ENCODE measurements around the gene C1orf216. TPM values are rescaled to one million over a fixed set of nuclear protein-coding genes. Genes with fewer than 3 reads are reported as not detected.

The C1orf216 gene
- total and polyA plus RNA-seq, 10 donors = 2.7 to 12.6 (median 9.0) TPM

GRCh38 chr1:35683012-35683411 is 35.7 kb downstream of the C1orf216 start:
- Histone ChIP-seq H3K36me3 (no peaks in the 10 kb centered on the region), H3K27ac (no peak overlapping the region), H3K4me1 (no peaks in the 10 kb centered on the region), H3K9me3 (no peaks in the 10 kb centered on the region), H3K4me3 (no peak overlapping the region), H3K27me3 (replicated peaks in 1 of 7) (peaks cover 0 to 28% (median 0%) of the 10 kb centered on the region in 7 donors)
- 58 to 77% (median 65%) methylated on average over 5 of the region's 5 CpGs for WGBS, 5 donors
- DNase-seq = no peak
- TF ChIP-seq, protein P1, sequence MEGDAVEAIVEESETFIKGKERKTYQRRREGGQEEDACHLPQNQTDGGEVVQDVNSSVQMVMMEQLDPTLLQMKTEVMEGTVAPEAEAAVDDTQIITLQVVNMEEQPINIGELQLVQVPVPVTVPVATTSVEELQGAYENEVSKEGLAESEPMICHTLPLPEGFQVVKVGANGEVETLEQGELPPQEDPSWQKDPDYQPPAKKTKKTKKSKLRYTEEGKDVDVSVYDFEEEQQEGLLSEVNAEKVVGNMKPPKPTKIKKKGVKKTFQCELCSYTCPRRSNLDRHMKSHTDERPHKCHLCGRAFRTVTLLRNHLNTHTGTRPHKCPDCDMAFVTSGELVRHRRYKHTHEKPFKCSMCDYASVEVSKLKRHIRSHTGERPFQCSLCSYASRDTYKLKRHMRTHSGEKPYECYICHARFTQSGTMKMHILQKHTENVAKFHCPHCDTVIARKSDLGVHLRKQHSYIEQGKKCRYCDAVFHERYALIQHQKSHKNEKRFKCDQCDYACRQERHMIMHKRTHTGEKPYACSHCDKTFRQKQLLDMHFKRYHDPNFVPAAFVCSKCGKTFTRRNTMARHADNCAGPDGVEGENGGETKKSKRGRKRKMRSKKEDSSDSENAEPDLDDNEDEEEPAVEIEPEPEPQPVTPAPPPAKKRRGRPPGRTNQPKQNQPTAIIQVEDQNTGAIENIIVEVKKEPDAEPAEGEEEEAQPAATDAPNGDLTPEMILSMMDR (IDR thresholded peaks at IDR 0.05 in 8 of 11, conservative IDR thresholded peaks at IDR 0.05 in 3 of 11) = no peak
- no peak for TF ChIP-seq POLR2A (IDR thresholded peaks at IDR 0.05)
- intact Hi-C loops (cut with DNase I; ENCODE audit: low total_unique reads) = no loop called here

DNA sequence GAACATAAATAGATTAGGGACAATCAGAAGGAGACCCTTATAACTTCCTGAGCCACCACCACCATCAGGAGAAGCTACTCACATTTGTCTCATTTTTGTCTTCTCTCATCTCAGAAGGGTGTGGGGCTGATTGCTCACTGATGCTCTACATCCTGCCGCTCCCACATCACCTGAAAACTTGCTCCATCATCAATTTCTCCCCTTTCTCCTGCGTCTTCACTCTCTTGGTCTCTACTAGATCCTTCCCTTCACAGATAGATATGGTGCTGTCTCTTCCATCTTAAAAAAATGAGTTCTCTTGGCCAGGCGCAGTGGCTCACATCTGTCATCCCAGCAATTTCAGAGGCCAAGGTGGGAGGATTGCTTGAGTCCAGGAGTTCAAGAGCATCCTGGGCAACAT is 38.4 kb downstream of the C1orf216 start:
- no peak overlapping the region for H3K27ac ChIP-seq
- no peak for DNase-seq
- peaks cover 0 to 9% (median 0%) of the 10 kb centered on the region in 7 donors for H3K27me3 ChIP-seq (replicated peaks in 1 of 7)
- WGBS, 5 donors = 79 to 90% (median 87%) methylated on average over 3 of the region's 3 CpGs
- no peaks in the 10 kb centered on the region for H3K4me1 ChIP-seq
- intact Hi-C loops (cut with DNase I; ENCODE audit: low total_unique reads) = no loop called here
- H3K9me3 ChIP-seq = no peaks in the 10 kb centered on the region
- H3K36me3 ChIP-seq = no peaks in the 10 kb centered on the region
- no peak overlapping the region for H3K4me3 ChIP-seq
- TF ChIP-seq POLR2AphosphoS5 (IDR thresholded peaks at IDR 0.05) = no peak
- TF ChIP-seq, protein P1 (IDR thresholded peaks at IDR 0.05 in 8 of 11, conservative IDR thresholded peaks at IDR 0.05 in 3 of 11) = no peak
- TF ChIP-seq POLR2A (IDR thresholded peaks at IDR 0.05) = no peak

GRCh38 chr1:35675773-35676172 is 42.9 kb downstream of the C1orf216 start:
- peaks cover 0 to 25% (median 0%) of the 10 kb centered on the region in 7 donors for H3K27me3 ChIP-seq (replicated peaks in 1 of 7)
- no peak for DNase-seq
- intact Hi-C loops (cut with DNase I; ENCODE audit: low total_unique reads) = no loop called here
- 72 to 95% (median 82%) methylated on average over 1 of the region's 1 CpG for WGBS, 5 donors
- TF ChIP-seq POLR2AphosphoS5 (IDR thresholded peaks at IDR 0.05) = no peak
- TF ChIP-seq, protein P1 (IDR thresholded peaks at IDR 0.05 in 8 of 11, conservative IDR thresholded peaks at IDR 0.05 in 3 of 11) = no peak
- no peak for TF ChIP-seq POLR2A (IDR thresholded peaks at IDR 0.05)
- no peaks in the 10 kb centered on the region for H3K36me3 ChIP-seq
- no peaks in the 10 kb centered on the region for H3K4me1 ChIP-seq
- no peaks in the 10 kb centered on the region for H3K9me3 ChIP-seq
- H3K27ac ChIP-seq = no peak overlapping the region
- H3K4me3 ChIP-seq = no peak overlapping the region

- peaks cover 0 to 25% (median 0%) of the 10 kb centered on the region in 7 donors for H3K27me3 ChIP-seq (replicated peaks in 1 of 7)
- no peak overlapping the region for H3K4me3 ChIP-seq
- TF ChIP-seq POLR2AphosphoS5 (IDR thresholded peaks at IDR 0.05) (no peak), POLR2A (IDR thresholded peaks at IDR 0.05) (no peak)
- TF ChIP-seq, protein P1 (IDR thresholded peaks at IDR 0.05 in 8 of 11, conservative IDR thresholded peaks at IDR 0.05 in 3 of 11) = no peak
- no peaks in the 10 kb centered on the region for H3K36me3 ChIP-seq
- DNase-seq = no peak
- no peaks in the 10 kb centered on the region for H3K4me1 ChIP-seq
- H3K9me3 ChIP-seq = no peaks in the 10 kb centered on the region
- no peak overlapping the region for H3K27ac ChIP-seq
- WGBS, 5 donors = 77 to 80% (median 79%) methylated on average over 5 of the region's 5 CpGs
- intact Hi-C loops (cut with DNase I; ENCODE audit: low total_unique reads) = no loop called here
Measured at GRCh38 chr1:35674111-35674510, 44.6 kb downstream of the C1orf216 start.
